Nephron progenitor cell (in vitro differentiated cells): Measurements from ENCODE around the gene ATG2A.

Source experiments
- DNase-seq: peaks from one replicate; pipeline ENCODE4 v3.0.0; 2021
- H3K27ac Mint-ChIP-seq: 2 replicates; pipeline ENCODE4 v1.8.0; 2021; ENCODE audit warnings: mild to moderate bottlenecking, moderate library complexity, mixed read lengths
- H3K27me3 Mint-ChIP-seq: 2 replicates; pipeline ENCODE4 v1.8.0; 2021; ENCODE audit warnings: mild to moderate bottlenecking, low read depth, mixed read lengths; ENCODE audit not compliant: poor library complexity
- H3K36me3 Mint-ChIP-seq: 2 replicates; pipeline ENCODE4 v1.8.0; 2021; ENCODE audit warnings: low read depth, mixed read lengths
- H3K4me1 Mint-ChIP-seq: 2 replicates; pipeline ENCODE4 v1.8.0; 2021; ENCODE audit warnings: mixed read lengths
- H3K4me3 Mint-ChIP-seq: 2 replicates; pipeline ENCODE4 v1.8.0; 2021; ENCODE audit warnings: mild to moderate bottlenecking, moderate library complexity, mixed read lengths
- H3K9me3 Mint-ChIP-seq: 2 replicates; pipeline ENCODE4 v1.8.0; 2021; ENCODE audit warnings: mild to moderate bottlenecking, moderate library complexity, mixed read lengths
- TF ChIP-seq, protein P1 (sequence below): fragments of 200-600 bp; sonication (generic); IDR thresholded peaks from 2 replicates; pipeline ENCODE4 v1.5.0; 2021; ENCODE audit warnings: antibody characterized with exemption

Gene ATG2A

DNA sequence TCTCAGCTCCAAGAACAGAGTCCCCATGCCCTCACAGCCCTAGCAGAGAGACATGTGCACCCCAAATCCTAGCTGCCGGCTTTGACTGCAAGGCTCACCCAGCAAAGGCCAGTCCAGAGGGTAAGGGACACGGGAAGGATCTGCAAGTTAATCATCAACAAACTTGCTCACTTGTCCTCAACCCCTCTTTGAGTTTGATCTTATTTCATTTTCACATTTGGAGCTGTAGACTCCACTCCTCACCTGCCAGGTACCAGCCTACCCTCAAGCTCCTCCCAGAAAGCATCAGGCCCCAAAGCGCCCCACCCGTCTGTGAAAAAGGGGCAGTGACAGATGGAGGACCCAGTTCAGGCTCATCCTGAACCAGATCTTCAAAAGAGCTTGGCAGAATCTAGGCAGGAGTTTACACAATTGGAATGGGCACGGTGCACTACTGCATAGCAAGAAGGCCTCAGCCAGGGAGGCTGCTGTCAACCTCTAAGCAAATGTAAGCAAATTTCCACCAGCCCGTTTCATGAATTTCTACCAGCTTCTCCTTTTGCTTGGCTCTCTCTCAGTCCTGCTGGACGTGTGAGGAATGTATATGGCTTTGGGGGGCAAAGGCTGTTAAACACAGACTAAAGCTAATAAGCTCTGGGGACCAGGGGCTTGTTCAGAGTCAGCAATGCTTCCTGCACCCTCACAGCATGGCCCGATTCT is 44.1 kb downstream of the ATG2A start:
- Mint-ChIP-seq H3K9me3 (no peaks in the 10 kb centered on the region), H3K27me3 (peaks cover 9% of the 10 kb centered on the region), H3K27ac (no peak overlapping the region), H3K36me3 (peaks cover 26% of the 10 kb centered on the region), H3K4me1 (peaks cover 81% of the 10 kb centered on the region), H3K4me3 (no peak overlapping the region)
- DNase-seq = no peak
- TF ChIP-seq, protein P1, sequence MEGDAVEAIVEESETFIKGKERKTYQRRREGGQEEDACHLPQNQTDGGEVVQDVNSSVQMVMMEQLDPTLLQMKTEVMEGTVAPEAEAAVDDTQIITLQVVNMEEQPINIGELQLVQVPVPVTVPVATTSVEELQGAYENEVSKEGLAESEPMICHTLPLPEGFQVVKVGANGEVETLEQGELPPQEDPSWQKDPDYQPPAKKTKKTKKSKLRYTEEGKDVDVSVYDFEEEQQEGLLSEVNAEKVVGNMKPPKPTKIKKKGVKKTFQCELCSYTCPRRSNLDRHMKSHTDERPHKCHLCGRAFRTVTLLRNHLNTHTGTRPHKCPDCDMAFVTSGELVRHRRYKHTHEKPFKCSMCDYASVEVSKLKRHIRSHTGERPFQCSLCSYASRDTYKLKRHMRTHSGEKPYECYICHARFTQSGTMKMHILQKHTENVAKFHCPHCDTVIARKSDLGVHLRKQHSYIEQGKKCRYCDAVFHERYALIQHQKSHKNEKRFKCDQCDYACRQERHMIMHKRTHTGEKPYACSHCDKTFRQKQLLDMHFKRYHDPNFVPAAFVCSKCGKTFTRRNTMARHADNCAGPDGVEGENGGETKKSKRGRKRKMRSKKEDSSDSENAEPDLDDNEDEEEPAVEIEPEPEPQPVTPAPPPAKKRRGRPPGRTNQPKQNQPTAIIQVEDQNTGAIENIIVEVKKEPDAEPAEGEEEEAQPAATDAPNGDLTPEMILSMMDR = no peak

DNA sequence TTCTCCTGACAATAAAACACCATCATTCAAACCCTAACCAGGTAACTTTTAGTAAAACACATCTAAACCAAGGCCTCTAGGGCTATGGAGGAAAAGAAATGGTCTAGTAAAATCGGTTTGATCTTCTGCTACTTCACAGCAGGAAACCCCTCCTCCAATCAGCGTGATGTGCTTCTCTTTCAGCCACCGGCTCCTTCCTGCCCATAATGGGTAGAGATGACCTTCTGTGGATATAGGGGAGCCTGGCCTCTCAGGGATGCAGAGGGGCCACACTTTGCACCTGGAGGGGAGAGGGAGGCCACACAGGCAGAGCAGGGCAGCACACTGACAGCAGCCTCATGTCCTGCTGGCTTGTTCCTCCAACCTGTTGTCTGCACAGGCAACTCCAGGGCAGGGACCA is 45.5 kb downstream of the ATG2A start:
- DNase-seq = no peak
- H3K4me1 Mint-ChIP-seq = peaks cover 69% of the 10 kb centered on the region
- H3K36me3 Mint-ChIP-seq = peaks cover 31% of the 10 kb centered on the region
- H3K9me3 Mint-ChIP-seq = no peaks in the 10 kb centered on the region
- TF ChIP-seq, protein P1 = no peak
- H3K27ac Mint-ChIP-seq = no peak overlapping the region
- H3K27me3 Mint-ChIP-seq = peaks cover 5% of the 10 kb centered on the region
- peak overlapping the region; percentile 15 for H3K4me3 Mint-ChIP-seq

DNA sequence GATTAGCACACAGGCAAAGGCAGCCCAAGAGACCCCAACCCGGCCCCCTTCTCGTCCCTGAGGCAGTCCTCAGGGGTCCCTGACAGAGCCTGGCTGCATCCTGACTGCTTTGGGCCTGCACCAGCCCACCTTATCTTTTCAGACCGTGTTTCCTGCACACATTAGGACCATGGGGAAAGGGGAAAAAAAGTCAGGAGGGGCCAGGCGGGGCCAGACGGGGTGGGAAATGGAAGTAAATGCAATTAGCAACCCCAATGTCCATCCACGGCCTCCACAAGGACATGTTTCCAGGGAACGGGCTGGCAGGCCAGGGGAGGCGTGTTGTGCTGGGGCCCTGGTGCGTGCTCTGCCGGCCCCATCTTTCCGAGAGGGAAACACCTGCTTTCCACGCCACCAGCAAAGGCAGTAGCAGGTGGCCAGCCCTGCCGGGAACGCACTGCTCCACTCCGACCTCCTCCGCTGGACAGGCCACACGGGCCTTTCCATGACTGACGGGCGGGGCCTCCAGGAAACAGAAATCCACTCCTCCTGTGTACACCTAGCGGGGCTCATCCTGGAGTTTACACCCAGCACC is 46.0 kb downstream of the ATG2A start:
- peaks cover 5% of the 10 kb centered on the region for H3K27me3 Mint-ChIP-seq
- H3K4me1 Mint-ChIP-seq = peaks cover 66% of the 10 kb centered on the region
- TF ChIP-seq, protein P1 = no peak
- DNase-seq = no peak
- H3K36me3 Mint-ChIP-seq = peaks cover 35% of the 10 kb centered on the region
- no peak overlapping the region for H3K27ac Mint-ChIP-seq
- peak overlapping the region; percentile 15 for H3K4me3 Mint-ChIP-seq
- no peaks in the 10 kb centered on the region for H3K9me3 Mint-ChIP-seq

DNA sequence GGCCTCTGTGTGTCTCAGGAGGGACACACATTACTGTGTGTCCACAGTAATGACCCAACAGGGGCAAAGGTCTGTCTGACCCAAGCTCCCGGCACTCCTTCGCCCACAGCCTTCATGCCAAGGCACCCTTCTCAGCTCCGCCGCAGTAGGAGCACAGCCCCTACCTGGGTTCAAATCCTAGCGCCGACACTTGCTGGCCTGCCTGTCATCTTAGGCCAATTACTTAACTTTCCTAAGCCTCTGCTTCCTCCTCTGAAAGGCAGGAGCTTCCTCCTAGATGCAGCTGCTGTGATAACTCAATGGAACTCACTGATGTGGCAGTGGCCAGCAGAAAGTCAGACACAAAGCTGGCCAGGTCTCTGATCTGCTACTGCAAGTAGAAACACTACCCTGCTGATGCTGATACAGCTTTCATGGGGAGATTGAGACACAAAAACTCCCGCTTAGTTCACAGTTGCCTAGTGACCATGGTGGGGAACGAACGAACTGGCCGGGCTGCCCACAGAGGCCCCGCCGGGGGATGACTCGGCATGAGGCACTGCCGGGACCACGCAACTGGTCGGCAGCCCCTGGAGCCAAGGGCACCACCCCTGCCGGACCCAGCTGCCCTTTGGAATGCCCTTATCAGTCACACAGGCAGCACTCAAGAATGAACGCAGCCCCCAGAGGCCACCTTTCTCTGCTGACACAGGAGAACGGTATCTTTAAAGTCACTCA is 46.7 kb downstream of the ATG2A start:
- Mint-ChIP-seq H3K9me3 (no peaks in the 10 kb centered on the region), H3K27ac (peak overlapping the region; percentile 49), H3K4me3 (no peak overlapping the region), H3K36me3 (peaks cover 35% of the 10 kb centered on the region), H3K27me3 (peaks cover 2% of the 10 kb centered on the region), H3K4me1 (peaks cover 66% of the 10 kb centered on the region)
- TF ChIP-seq, protein P1 = no peak
- DNase-seq = no peak

DNA sequence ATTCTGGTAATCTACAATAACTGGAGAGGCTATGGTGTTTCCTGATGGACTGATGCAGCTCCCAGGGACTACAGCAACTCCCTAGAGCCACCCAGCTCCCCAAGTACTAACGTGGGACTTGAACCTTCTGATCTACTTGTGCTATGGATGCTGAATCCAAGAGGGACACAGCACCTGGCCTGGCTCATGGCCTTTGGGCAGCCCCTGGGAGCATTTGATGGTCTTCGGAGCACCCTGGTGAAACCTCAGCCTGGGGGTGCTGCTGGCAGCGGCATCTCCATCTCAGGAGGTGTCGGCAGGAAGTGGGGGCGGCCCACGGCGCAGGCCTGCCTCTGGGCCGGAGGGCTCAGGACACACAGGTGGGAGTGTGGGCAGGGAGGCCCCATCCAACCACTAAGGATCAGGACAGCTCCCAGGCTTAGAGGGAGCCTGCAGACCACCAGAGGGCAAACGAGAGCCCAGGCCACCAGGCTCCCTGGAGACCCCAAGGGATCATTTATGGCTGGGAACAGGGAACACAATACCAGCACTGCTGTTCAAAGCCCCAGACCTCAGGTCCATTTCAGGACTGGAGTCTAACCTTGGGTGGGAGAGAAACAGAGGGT is 47.3 kb downstream of the ATG2A start:
- Mint-ChIP-seq H3K27ac (no peak overlapping the region), H3K4me1 (peaks cover 66% of the 10 kb centered on the region)

More for the DNA sequence above, 47.3 kb downstream of the ATG2A start:
- DNase-seq = peak; percentile 72
- Mint-ChIP-seq H3K4me3 (no peak overlapping the region), H3K36me3 (peaks cover 33% of the 10 kb centered on the region), H3K27me3 (peaks cover 2% of the 10 kb centered on the region), H3K9me3 (no peaks in the 10 kb centered on the region)
- TF ChIP-seq, protein P1 = peak; percentile 73
